ENCODE data around the gene ZNF148.
"Not testable (repeated sequence)": the region's sequence is repeated elsewhere in the genome, so short reads cannot be mapped to it uniquely, and the experiment has no call there.

The ZNF148 gene, protein sequence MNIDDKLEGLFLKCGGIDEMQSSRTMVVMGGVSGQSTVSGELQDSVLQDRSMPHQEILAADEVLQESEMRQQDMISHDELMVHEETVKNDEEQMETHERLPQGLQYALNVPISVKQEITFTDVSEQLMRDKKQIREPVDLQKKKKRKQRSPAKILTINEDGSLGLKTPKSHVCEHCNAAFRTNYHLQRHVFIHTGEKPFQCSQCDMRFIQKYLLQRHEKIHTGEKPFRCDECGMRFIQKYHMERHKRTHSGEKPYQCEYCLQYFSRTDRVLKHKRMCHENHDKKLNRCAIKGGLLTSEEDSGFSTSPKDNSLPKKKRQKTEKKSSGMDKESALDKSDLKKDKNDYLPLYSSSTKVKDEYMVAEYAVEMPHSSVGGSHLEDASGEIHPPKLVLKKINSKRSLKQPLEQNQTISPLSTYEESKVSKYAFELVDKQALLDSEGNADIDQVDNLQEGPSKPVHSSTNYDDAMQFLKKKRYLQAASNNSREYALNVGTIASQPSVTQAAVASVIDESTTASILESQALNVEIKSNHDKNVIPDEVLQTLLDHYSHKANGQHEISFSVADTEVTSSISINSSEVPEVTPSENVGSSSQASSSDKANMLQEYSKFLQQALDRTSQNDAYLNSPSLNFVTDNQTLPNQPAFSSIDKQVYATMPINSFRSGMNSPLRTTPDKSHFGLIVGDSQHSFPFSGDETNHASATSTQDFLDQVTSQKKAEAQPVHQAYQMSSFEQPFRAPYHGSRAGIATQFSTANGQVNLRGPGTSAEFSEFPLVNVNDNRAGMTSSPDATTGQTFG

DNA sequence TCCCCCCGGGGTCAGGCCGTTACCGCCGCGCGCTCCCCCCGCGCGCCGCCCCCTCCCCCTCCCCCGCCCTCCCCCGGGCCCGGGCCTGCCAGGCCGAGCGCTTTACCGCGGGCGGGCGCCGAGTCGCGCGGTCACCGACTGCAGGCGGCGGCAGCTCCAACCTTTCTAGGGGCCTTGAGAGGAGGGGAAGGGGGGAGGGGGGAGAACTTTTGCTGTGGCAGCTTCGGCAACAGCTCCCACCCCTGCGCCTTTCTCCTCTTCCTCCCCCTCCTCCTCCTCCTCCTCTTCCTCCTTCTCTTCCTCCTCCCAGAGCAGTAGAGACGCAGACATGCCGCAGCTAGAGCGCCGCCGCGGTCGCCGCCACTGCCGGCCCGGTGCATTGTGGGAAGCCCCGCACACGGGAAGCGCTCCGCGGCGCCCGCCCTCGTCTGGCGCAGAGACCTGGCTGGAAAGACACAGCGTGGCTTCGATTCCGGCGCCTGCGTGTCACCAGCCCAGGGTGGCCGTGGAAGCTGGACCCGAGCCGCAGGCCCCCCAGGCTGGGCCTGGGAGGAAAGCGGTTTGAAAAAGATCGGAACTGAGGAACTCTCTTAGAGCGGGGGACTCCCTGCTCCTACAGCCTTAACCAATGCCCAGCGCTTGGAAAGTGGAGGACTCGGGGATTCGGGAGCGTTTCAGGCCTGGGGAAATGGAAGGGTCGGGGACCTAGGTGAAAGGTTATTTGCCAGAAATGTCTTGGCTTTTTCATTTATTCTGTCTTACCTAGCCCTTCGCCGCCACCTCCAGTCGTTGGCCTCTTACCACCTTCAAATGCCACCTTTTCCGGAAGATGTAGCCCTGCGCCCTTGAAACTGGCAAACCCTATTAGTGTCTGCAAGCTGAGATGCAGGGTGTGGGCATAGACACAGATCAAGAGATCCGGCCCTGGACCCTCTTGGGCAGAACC is at the start of gene ZNF148:
ZNF148 (minus strand) TSS at position 330 of the 946 bp plus-strand sequence. CDS start 61,685 bp downstream, outside the sequence.
- in situ Hi-C loops (cut with MboI; ENCODE audit: low sequenced_read_pairs): no loop called here

DNA sequence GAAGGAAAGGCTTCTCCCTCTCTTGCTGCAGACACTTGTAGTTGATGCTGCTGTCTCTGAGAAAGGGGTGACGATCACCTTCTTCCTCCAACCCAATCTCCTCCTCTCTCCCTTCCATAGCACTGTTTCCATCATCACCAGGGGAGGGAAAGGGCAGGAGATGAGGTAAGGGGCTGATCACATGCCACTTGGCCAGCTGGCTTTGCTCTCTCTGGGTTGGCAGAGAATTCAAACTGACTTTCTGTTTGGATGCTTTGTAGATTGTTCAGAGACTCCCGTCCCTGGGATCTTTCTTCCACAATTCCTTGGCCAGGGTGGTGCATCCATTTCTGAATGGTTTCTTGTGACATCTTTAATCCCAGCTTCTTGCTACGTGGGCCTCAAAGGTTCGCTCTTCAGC is 43.2 kb upstream of the ZNF148 start:
- in situ Hi-C loops (cut with MboI; ENCODE audit: low sequenced_read_pairs): no loop called here

DNA sequence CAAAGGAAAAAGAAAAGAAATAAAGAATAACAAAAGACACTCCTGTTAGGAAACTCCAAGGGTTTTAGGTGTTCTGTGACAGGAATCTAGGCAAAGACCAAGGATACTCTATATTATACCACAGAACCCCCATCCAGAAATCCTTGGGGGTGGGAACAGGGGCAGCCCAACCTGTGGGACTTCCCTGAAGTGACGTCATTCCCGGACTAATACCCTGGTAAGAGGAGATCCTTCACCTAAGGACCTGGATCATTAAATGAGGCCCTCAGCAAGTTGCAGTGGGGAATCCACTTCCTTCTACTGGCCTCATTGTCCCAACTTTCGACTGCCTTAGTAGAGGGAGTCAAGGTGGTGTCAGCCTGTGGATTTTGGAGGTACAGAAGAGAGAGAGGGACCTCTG is 41.1 kb upstream of the ZNF148 start:
- in situ Hi-C loops (cut with MboI; ENCODE audit: low sequenced_read_pairs): no loop called here

DNA sequence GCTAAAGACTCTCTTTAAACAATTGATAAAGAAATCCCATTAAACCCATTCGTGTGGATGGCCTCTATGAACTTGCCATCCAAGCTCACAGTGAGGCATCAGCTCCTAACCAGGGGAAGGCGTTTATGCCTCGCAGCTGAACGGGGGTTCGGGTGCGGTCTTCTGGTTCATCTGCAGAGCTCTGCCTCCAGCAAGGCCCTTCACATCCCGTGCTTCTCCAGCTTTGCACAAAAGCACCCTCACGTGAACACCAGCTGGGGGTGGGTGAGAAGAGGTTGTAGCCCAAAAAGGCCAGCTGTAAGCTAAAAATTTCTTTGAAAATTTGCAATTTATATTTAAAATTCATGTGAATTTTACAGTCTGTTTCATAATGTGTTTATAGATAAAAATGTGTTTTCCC is 39.5 kb upstream of the ZNF148 start:
- in situ Hi-C loops (cut with MboI; ENCODE audit: low sequenced_read_pairs): no loop called here

DNA sequence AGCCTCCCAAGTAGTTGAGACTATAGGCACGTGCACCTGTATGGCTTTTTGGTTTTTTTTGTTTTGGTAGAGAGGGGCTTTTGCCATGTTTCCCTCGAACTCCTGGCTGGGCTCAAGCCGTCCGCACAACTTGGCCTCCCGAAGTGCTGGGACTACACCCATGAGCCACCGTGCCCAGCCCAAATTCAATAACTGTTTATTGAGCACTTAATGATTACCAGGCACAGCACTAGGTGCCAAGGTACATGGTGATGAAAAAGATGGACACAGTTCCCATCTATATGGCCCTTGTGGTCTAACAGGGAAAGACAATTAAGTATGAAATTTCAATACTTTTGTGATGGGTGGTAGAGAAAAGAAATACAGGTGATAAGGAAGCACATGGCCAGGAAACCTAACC is 35.8 kb upstream of the ZNF148 start:
- in situ Hi-C loops (cut with MboI; ENCODE audit: low sequenced_read_pairs): no loop called here

DNA sequence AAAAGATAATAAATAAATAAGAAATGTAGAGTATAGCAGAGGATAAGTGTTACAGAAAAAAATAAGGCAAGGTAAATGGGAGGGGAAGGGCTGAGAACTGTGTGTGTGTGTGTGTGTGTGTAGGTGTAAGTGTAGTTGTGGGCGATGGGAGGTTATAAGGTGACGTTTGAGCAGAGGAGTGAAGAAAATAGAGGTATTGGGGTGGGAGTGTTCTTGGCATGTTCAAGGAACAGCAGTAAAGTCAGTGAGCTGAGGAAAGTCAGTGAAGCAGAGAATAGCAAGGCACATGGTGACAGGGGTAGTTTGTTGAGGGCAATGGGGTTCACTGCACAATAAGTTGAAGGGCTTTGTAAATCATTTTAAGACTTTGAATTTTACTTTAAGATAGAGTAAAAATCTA is 30.9 kb upstream of the ZNF148 start:
- in situ Hi-C loops (cut with MboI; ENCODE audit: low sequenced_read_pairs): no loop called here

DNA sequence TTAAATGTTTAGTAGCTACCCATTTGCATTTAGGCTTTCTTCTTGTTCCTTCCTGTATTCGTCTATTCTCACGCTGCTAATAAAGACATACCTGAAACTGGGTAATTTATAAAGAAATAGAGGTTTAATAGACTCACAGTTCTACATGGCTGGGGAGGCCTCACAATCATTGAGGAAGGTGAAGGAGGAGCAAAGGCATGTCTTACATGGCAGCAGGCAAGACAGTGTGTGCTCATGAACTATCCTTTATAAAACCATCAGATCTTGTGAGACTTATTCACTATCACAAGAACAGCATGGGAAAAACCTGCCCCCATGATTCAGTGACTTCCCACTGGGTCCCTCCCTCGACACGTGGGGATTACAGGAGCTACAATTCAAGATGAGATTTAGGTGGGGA is 30.4 kb upstream of the ZNF148 start:
- in situ Hi-C loops (cut with MboI; ENCODE audit: low sequenced_read_pairs): not testable (repeated sequence)

DNA sequence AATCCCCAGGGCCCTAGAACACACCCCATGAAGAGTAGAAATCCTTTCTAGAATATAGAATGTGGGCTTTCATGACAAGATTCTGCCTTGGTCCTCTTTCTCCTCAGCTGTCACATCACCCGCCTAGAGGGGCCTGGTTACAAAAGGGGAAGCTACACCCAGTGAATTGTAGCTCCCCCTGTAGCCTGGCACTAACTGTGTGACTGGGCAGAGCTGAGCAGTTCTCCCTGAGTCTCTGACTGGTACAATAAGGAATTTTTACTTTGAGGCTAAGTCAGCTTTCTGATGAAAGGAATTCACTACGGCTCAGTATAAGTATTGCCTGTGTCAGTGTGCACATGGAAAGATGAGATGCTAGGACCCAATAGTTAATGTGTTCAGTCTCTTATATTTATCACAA is 28.7 kb upstream of the ZNF148 start:
- in situ Hi-C loops (cut with MboI; ENCODE audit: low sequenced_read_pairs): no loop called here

DNA sequence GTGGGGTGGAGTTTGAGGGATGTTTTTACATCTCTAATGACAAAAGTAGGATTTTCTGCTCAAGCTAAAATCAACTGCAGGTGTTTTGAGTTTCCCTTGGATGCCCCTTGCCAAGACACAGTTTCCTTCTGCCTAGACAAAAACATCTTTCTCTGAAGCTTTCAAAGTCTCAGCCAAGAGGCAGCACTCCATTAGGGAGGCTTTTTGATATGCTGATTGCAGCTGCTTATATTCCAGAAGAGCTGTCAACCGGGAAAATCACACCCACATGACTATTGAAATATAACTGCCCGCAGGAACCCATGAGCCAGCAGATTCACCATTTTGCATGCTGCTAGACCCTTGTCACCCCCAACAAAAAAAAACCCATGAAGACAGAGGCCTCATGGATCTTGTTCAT is 27.5 kb upstream of the ZNF148 start:
- in situ Hi-C loops (cut with MboI; ENCODE audit: low sequenced_read_pairs): no loop called here

DNA sequence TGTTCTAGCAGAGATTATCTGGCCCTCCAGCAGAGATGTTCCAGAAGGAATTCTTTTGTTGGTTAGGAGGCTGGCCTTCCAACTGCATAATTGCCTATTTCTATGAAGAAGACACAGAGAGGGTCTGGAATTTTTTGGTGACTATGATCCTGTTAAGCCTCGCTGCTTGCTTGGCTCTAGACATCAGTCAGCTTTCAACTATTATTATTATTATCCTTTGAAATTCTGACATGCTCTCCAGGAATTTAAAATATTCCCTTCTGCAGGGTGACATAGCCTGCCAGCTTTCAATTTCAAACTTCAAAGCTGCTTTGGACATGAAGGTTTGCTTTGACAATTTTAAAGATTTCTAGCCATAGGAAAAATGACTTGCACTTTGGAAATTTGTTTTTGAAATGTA is 26.3 kb upstream of the ZNF148 start:
- in situ Hi-C loops (cut with MboI; ENCODE audit: low sequenced_read_pairs): no loop called here

DNA sequence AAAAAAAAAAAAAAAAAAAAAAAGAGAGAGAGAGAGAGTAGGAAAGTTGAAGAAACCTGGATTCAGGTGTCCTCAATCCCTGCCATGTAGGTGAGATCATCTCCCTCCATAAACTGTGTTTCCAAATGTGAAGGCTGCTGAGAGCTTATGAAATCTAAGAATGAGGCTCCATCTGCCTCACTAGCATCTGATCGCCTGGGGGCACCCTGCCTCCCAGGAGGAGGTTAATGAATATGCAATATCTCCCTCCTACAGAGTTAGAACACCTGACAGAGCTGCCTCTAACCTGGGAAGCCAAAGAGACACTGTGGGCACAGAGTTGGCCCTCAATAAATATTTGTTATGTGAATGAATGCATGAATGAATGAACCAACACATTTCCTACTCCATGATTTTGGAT is 23.8 kb upstream of the ZNF148 start:
- in situ Hi-C loops (cut with MboI; ENCODE audit: low sequenced_read_pairs): no loop called here

DNA sequence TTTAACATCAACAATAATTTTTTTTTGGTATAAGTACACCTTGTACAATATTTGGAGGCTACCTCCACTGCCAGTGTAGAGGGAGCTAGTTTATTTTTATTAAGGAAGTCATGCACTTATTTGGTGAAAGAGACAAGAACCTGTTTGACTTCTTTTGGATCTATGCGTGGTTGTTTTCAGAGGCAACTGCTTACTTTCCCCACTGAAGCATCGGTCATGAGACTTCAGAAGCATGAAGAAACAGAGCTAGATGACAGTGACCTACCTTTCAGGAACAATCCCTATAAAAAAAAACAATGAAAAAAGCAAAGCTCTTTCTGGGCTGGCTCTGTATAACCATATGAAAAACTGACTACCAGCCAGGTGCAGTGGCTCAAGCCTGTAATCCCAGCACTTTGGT is 20.0 kb upstream of the ZNF148 start:
- in situ Hi-C loops (cut with MboI; ENCODE audit: low sequenced_read_pairs): no loop called here

DNA sequence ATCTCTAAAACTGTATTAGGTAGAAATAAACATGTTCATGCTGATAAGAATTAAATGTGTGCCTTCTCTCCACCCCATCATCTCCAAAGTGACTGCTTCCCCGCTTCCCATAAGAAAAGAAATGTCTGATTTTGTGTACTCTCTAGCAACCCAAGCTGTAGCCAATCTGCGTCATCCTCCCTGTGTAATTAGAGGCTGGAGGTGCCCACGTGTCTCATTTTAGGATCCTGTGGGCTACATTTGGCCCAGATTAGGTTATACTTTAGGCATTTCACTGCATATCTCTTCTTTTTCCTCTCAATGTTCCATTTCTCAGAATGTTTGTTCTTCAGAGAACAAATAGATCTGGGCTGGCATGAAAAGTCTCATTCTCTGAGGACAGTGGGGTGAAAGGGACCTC is 19.3 kb upstream of the ZNF148 start:
- in situ Hi-C loops (cut with MboI; ENCODE audit: low sequenced_read_pairs): no loop called here

DNA sequence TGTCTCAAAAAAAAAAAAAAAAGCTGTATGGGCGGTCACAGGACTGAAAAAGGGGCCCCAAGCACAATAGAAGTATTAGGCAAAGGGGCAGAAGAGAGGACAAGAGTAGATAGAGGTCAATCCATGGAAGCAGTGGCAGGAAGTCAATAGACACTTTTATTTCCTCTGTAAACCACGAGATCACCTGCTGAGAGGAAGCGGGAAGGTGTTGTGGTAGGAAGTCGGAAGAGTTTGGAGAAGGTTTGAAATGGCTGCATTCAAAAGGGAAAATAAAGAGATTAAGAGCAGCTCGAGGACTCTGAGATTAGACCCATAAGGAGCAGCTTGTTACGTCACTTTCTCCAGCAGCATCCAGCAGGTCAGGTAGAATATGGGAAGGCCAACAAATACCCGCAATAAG is 14.2 kb upstream of the ZNF148 start:
- in situ Hi-C loops (cut with MboI; ENCODE audit: low sequenced_read_pairs): no loop called here

DNA sequence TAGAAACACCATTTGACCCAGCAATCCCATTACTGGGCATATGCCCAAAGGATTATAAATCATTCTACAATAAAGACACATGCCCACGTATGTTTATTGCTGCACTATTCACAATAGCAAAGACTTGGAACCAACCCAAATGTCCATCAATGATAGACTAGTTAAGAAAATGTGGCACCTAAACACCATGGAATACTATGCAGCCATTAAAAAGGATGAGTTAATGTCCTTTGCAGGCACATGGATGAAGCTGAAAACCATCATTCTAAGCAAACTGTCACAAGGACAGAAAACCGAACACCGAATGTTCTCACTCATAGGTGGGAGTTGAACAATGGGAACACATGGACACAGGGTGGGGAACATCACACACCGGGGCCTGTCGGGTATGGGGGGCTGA is 13.2 kb upstream of the ZNF148 start:
- in situ Hi-C loops (cut with MboI; ENCODE audit: low sequenced_read_pairs): not testable (repeated sequence)

DNA sequence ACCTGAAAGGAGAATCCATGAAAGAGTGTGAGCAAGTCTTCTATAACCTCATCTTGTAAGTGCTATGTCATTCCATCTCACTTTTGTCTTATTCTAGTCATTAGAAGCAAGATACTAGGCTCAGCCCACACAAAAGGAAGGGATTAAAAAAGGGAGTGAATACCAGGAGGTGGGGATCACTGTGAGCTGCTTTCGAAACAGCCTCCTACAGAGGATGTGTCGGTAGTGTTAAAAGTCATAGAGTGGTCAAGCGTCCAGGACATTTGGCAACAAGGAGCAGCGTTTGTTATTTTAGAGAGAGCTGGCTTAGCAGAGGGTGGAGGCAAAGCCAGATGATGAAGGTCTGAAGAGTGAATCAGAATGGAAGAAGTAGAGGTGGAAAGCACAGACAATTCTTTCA is 11.7 kb upstream of the ZNF148 start:
- in situ Hi-C loops (cut with MboI; ENCODE audit: low sequenced_read_pairs): no loop called here

DNA sequence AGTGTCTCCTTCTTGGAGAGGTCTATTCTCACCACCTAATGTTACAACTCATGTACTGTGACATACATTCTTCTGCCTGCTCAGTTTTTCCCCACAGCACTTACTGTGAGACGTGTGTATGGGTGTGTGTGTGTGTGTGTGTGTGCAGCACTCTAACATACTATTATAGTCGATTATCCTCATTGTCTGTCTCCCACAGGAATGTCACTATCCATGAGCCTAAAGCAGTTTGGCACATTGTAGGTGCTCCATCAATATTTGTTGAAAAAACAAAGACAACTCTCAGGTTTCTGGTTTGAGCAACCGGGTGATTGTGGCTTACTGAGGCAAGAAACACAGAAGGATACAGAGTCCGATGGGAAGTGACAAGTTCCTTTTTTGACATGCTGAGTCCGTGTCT is 8.6 kb upstream of the ZNF148 start:
- in situ Hi-C loops (cut with MboI; ENCODE audit: low sequenced_read_pairs): no loop called here

DNA sequence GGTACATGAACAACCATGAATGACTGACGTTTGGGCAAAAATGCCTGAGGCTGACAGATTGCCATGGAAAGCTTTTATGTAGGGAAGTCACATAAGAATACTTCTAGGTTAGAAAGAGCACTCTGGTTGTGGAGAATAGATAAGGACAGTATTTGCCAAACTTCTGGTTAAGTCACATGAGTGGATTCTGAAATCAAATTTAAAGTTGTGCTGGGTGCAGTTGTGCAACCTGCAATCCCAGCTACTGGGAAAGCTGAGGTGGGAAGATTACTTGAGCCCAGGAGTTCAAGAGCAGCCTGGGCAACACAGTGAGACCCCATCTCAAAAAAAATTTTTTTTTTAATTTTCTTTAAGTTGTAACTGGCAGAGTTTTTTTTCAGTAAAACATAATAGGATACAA is 7.2 kb upstream of the ZNF148 start:
- in situ Hi-C loops (cut with MboI; ENCODE audit: low sequenced_read_pairs): no loop called here

DNA sequence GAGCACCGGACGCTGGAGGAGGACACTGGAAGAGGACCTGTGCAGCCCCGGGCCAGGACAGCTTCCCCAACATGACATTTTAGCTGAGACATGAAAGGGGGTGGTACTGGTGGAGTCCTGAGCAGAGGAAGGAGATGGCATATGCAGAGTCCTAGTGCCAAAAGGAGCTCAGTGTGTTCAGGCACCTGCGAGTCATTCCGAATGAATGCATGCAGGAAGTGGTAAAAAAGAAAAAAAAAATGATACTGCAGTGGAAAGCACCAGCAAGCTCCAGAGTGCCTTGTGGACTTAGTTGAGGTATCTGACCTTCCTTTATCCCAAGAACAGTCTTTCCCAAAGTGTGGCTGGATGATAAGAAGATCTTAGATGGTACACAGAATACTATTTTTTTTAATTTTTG is 6.6 kb upstream of the ZNF148 start:
- in situ Hi-C loops (cut with MboI; ENCODE audit: low sequenced_read_pairs): no loop called here

DNA sequence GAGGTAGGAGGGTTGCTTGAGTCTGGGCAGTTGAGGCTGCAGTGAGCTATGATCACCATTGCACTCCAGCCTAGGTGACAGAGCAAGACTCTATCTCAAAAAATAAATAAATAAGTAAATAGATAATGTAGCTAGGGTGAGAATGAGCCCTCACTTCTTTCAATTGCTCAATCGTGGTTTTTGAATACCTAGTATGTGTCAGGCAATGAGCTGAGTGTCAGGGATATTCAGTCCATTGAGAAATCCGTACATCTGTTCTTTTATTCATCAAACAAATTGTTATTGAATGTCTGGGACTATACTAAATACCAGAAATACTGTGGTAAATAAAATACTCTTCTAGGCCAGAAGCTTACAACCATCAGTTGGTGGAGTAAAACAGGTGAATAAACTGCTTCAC is 6.2 kb upstream of the ZNF148 start:
- in situ Hi-C loops (cut with MboI; ENCODE audit: low sequenced_read_pairs): no loop called here

DNA sequence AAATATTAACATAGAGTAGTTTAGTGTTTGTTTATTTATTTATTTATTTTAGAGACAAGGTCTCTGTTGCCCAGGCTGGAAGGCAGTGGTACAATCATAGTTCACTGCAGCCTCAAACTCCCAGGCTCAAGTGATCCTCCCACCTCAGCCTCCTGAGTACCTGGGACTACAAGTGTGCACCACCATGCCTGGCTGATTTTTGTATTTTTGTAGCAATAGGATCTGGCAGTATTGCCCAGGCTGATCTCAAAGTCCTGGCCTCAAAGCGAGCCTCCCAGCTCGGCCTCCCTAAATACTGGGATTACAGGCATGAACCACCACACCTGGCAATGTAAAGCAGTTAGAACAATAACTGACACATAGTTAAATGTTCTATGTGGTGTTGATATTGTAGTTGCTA is 4.4 kb upstream of the ZNF148 start:
- in situ Hi-C loops (cut with MboI; ENCODE audit: low sequenced_read_pairs): no loop called here

Measured in HL-60/S4 treated with phorbol 12-myristate 13-acetate at 8.2 ng/mL for 4 days and 3 days (cell line).